ENCODE results near the gene C1orf52. TPM values are rescaled to one million over a fixed set of nuclear protein-coding genes. Genes with fewer than 3 reads are reported as not detected.

C1orf52 gene
- total and polyA plus RNA-seq, 9 of the 15 experiments (the other 6 are each of a cell fraction or from before 2014, with no cell fraction given) = 17.0 to 38.5 (median 33.0) TPM

GRCh38 chr1:85278853-85279314 is 19.4 kb upstream of the C1orf52 start (continued):
- TF ChIP-seq ETV6 (IDR thresholded peaks at IDR 0.05; ENCODE audit: borderline replicate concordance in 1 of 2, low read depth in 2 of 2, low read length in 1 of 2) (peak; percentile 72 to 84; a peak in 3 of 4 replicates), ETV6 (CRISPR knock-in tag; IDR thresholded peaks at IDR 0.05; ENCODE audit: borderline replicate concordance) (no peak), BHLHE40 (IDR thresholded peaks at IDR 0.05; ENCODE audit: low read length) (peak; percentile 48; the same call in 1 of the 2 replicates), ELF4 (CRISPR knock-in tag; IDR thresholded peaks at IDR 0.05) (peak; percentile 63; the same call in 1 of the 2 replicates), MAZ (CRISPR knock-in tag; conservative IDR thresholded peaks at IDR 0.05 in 1 of 2, IDR thresholded peaks at IDR 0.05 in 1 of 2) (0 out of 4 replicates have a peak, but pooled peaks of 1 of the 2 experiments have one; percentile 7), CBFA2T2 (conservative IDR thresholded peaks at IDR 0.05) (peak; percentile 25; the same call in 1 of the 2 replicates), NR2C1 (IDR thresholded peaks at IDR 0.05) (no peak; the same call in 1 of the 2 replicates), NR2C1 (tag; IDR thresholded peaks at IDR 0.05) (no peak; the same call in 1 of the 2 replicates), SPI1 (IDR thresholded peaks at IDR 0.05; ENCODE audit: borderline replicate concordance, low read depth, low read length) (peak; percentile 65), SRSF1 (IDR thresholded peaks at IDR 0.05; ENCODE audit: low read depth, low read length) (no peak), NR2C2 (CRISPR knock-in tag; IDR thresholded peaks at IDR 0.05) (no peak), NR2C2 (tag; IDR thresholded peaks at IDR 0.05) (peak; percentile 52; the same call in 1 of the 2 replicates), C11orf30 (IDR thresholded peaks at IDR 0.05; ENCODE audit: low read depth) (peak; percentile 97), HDAC2 (IDR thresholded peaks at IDR 0.05) (peak; percentile 98), ZNF146 (CRISPR knock-in tag; IDR thresholded peaks at IDR 0.05; ENCODE audit: unreplicated experiment) (no peak), ATF7 (IDR thresholded peaks at IDR 0.05) (peak; percentile 89), HDAC1 (IDR thresholded peaks at IDR 0.05) (peak in 1 of 2 experiments; percentile 96; a peak in 2 of 4 replicates), TRIM28 (IDR thresholded peaks at IDR 0.05) (peak; percentile 46; the same call in 1 of the 2 replicates), MCM5 (IDR thresholded peaks at IDR 0.05; ENCODE audit: low read depth) (no peak), NCOA1 (IDR thresholded peaks at IDR 0.05; ENCODE audit: low read depth) (peak; percentile 44; the same call in 1 of the 2 replicates), EP400 (IDR thresholded peaks at IDR 0.05) (peak; percentile 71), EHMT2 (IDR thresholded peaks at IDR 0.05) (peak; percentile 75), ESRRA (IDR thresholded peaks at IDR 0.05; ENCODE audit: borderline replicate concordance, low read depth) (peak; percentile 85), BRD9 (IDR thresholded peaks at IDR 0.05; ENCODE audit: low read depth, partially characterized antibody) (peak; percentile 50), ZNF398 (CRISPR knock-in tag; IDR thresholded peaks at IDR 0.05) (no peak), RBM34 (IDR thresholded peaks at IDR 0.05; ENCODE audit: borderline replicate concordance, insufficient read depth, low read length) (no peak), ETV5 (CRISPR knock-in tag; IDR thresholded peaks at IDR 0.05; ENCODE audit: low read depth) (peak; percentile 76), SMARCE1 (IDR thresholded peaks at IDR 0.05) (peak; percentile 92)
- TF ChIP-seq, protein P1, sequence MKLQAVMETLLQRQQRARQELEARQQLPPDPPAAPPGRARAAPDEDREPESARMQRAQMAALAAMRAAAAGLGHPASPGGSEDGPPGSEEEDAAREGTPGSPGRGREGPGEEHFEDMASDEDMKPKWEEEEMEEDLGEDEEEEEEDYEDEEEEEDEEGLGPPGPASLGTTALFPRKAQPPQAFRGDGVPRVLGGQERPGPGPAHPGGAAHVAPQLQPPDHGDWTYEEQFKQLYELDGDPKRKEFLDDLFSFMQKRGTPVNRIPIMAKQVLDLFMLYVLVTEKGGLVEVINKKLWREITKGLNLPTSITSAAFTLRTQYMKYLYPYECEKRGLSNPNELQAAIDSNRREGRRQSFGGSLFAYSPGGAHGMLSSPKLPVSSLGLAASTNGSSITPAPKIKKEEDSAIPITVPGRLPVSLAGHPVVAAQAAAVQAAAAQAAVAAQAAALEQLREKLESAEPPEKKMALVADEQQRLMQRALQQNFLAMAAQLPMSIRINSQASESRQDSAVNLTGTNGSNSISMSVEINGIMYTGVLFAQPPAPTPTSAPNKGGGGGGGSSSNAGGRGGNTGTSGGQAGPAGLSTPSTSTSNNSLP (IDR thresholded peaks at IDR 0.05; ENCODE audit: borderline replicate concordance, low read depth, low read length) = peak; percentile 71; the same call in 1 of the 2 replicates
